Ovary (tissue), 9 donors: ENCODE measurements around the gene NR1D1. TPM values are rescaled to one million over a fixed set of nuclear protein-coding genes. Genes with fewer than 3 reads are reported as not detected.

Experiments used
- DNase-seq, 5 donors: peaks; one replicate each; pipeline ENCODE4 v3.0.0-alpha.2; 2019 to 2020
- H3K27ac ChIP-seq, 2 donors: fragments of 200-600 bp; one replicate each; pipeline versions ENCODE4 v1.5.1 to v1.8.0; 2019 to 2022
- H3K27me3 ChIP-seq: fragments of 200-600 bp; one replicate; pipeline ENCODE4 v1.8.0; 2022
- H3K36me3 ChIP-seq: fragments of 200-600 bp; sonication (generic); one replicate; pipeline ENCODE4 v1.5.1; 2019
- H3K4me1 ChIP-seq: one replicate; pipeline ENCODE4 v1.8.1; 2013; ENCODE audit warnings: mild to moderate bottlenecking, moderate library complexity; ENCODE audit not compliant: insufficient read depth
- H3K4me3 ChIP-seq: fragments of 200-600 bp; sonication (generic); one replicate; pipeline ENCODE4 v1.5.1; 2017
- H3K9me3 ChIP-seq, 2 donors: fragments of 200-600 bp in 1 of 2; sonication (generic) in 1 of 2; one replicate each; pipeline versions ENCODE4 v1.5.1 to v1.8.1; 2013 to 2019; ENCODE audit warnings: mild to moderate bottlenecking in 1 of 2, moderate library complexity in 1 of 2
- EP300 ChIP-seq: sonication (generic); formaldehyde crosslinking; IDR thresholded peaks from one replicate; pipeline ENCODE4 v1.6.1; 2017; ENCODE audit warnings: antibody characterized with exemption
- POLR2A ChIP-seq: fragments of 450-650 bp; IDR thresholded peaks from one replicate; pipeline ENCODE4 v1.6.1; 2017; ENCODE audit warnings: antibody characterized with exemption, mild to moderate bottlenecking, moderate library complexity
- WGBS, 3 donors: extraction: QIAGEN DNeasy Blood & Tissue Kit in 1 of 3; methylation state at CpG; one replicate each; pipeline versions ENCODE4 v1.1.5 to v1.1.7; 2013 to 2017; 5-methylcytosine and 5-hydroxymethylcytosine counted together
- intact Hi-C, 4 donors: fragments of 100-400 bp; cut with DNase I; formaldehyde crosslinking; loops; one replicate each; pipeline versions ENCODE4 v1.11.0 to v1.15.1; 2022 to 2023
- polyA plus RNA-seq, 2 donors: library from polyadenylated mRNA; stranded (reverse); fragments of 200-250 nt in 1 of 2; fragments of 350-450 nt in 1 of 2; fragmentation: Illumina TruSeq in 1 of 2; extraction: RNeasy Lipid Tissue Mini Kit (QIAGEN cat#74804) in 1 of 2; gene quantifications; one replicate each; pipeline ENCODE4 v1.2.3, GENCODE V29; 2013 to 2014
- total RNA-seq, 7 donors: library from RNA; depleted of rRNA in 2 of 7; stranded (reverse); fragments of >200 nt in 2 of 7; fragmentation: NEBNext Ultra II Directional in 3 of 7; extraction: Animal tissue kit (Norgen Biotek cat#: 25700) in 3 of 7; gene quantifications; one replicate each; pipeline versions ENCODE4 v1.1.0 to v1.2.4, GENCODE V29; 2016 to 2023
- TF ChIP-seq, protein P1 (sequence below), 3 donors: fragments of 450-650 bp in 2 of 3; fragments of 200-600 bp in 1 of 3; IDR thresholded peaks; one replicate each; pipeline versions ENCODE4 v1.5.1 to v1.8.0; 2016 to 2022; ENCODE audit warnings: antibody characterized with exemption in 3 of 3, mild to moderate bottlenecking in 1 of 3
- donor health status: DM: no; HTN: no; CAD: no; lungs with moderate emphysema.
- donor health status: DM: no; HTN: no; CAD: no.
- donor health status: Bipolar disorder and iron deficiency.
- donor health status: DM: yes; HTN: yes; CAD: no.
- donor health status: DM: no; HTN: no; CAD: no.
- donor health status: DM: yes; HTN: yes; CAD: no.

NR1D1 gene
- total and polyA plus RNA-seq, 9 donors = 10.7 to 73.8 (median 23.7) TPM

DNA sequence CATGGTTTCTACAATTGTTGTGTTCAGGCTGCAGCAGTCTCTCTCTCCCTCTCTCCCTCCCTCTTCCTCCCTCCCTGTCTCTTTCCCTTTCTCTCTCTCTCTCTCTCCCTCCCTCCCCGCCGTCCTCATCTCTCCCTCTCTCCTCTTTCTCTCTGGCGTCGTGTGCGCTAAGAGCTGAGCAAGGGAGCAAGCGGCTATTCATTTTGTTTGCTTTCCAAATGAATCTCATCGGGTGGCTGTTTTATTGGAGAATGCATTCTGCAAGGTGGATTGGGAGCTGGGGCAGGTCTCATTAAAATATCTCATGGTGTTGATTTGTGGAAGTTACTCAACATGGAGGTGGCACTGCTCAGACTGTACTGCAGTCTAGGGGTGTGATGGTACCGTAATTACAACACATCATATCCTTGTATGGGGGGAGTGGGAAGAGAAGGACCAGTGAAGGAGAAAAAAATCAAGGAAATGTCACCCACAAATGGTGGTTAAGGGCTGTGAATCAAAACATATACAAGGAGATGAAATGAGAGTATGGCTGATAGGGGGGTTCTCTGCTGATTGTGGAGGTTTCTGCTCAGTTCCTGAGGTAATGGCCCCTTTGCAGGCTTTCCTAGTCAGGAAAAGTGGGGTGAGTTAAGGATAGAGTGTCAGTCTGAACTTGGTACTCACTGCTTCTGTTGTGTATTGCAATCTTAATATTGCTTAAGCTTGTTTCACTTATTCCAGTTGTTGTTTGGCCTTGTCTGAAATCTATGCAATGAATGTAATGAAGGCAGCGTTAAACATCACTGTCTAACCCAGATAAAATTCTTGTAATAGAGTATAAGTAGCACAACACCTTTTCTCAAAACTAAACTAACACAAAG lies 24.1 kb upstream of the NR1D1 start:
- Histone ChIP-seq H3K4me3 (peak overlapping the region; percentile 100), H3K9me3 (no peaks in the 10 kb centered on the region)

DNA sequence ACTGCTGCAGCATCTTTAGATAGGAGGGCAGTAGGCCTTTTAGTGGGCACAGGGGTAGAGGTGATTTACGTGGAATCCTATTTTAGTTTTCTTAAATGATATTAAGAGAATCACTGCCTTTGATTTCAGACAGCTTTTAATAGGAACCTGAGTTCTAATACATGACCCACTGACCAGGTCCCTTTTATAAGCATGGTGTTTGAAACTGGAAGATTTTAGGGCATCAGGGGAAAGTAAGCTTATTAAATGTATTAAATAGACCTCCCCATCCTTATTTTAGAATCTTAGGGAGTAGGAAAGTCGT lies 23.4 kb upstream of the NR1D1 start:
- no peaks in the 10 kb centered on the region for H3K36me3 ChIP-seq
- no peaks in the 10 kb centered on the region for H3K27me3 ChIP-seq
- intact Hi-C loops = no loop called here
- H3K4me3 ChIP-seq = peak overlapping the region; percentile 100
- DNase-seq = no peak
- H3K9me3 ChIP-seq = no peaks in the 10 kb centered on the region
- H3K4me1 ChIP-seq = peaks cover 4% of the 10 kb centered on the region
- WGBS, 3 donors = 0 to 1% (median 0%) methylated on average over 2 of the region's 2 CpGs
- TF ChIP-seq, protein P1, sequence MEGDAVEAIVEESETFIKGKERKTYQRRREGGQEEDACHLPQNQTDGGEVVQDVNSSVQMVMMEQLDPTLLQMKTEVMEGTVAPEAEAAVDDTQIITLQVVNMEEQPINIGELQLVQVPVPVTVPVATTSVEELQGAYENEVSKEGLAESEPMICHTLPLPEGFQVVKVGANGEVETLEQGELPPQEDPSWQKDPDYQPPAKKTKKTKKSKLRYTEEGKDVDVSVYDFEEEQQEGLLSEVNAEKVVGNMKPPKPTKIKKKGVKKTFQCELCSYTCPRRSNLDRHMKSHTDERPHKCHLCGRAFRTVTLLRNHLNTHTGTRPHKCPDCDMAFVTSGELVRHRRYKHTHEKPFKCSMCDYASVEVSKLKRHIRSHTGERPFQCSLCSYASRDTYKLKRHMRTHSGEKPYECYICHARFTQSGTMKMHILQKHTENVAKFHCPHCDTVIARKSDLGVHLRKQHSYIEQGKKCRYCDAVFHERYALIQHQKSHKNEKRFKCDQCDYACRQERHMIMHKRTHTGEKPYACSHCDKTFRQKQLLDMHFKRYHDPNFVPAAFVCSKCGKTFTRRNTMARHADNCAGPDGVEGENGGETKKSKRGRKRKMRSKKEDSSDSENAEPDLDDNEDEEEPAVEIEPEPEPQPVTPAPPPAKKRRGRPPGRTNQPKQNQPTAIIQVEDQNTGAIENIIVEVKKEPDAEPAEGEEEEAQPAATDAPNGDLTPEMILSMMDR (IDR thresholded peaks at IDR 0.05) = no peak
- no peak for TF ChIP-seq EP300
- no peak for TF ChIP-seq POLR2A
- peak overlapping the region in 1 of 2 donors; percentile 29 for H3K27ac ChIP-seq

More for the DNA sequence above, 24.1 kb upstream of the NR1D1 start:
- intact Hi-C loops = no loop called here
- no peaks in the 10 kb centered on the region for H3K27me3 ChIP-seq
- H3K4me1 ChIP-seq = peaks cover 4% of the 10 kb centered on the region
- H3K27ac ChIP-seq = peak overlapping the region in 1 of 2 donors; percentile 5
- TF ChIP-seq, protein P1 (IDR thresholded peaks at IDR 0.05) = no peak
- TF ChIP-seq POLR2A (no peak), EP300 (no peak)
- WGBS, 3 donors = 1 to 2% (median 1%) methylated on average over 9 of the region's 9 CpGs
- H3K36me3 ChIP-seq = no peaks in the 10 kb centered on the region
- DNase-seq = no peak

DNA sequence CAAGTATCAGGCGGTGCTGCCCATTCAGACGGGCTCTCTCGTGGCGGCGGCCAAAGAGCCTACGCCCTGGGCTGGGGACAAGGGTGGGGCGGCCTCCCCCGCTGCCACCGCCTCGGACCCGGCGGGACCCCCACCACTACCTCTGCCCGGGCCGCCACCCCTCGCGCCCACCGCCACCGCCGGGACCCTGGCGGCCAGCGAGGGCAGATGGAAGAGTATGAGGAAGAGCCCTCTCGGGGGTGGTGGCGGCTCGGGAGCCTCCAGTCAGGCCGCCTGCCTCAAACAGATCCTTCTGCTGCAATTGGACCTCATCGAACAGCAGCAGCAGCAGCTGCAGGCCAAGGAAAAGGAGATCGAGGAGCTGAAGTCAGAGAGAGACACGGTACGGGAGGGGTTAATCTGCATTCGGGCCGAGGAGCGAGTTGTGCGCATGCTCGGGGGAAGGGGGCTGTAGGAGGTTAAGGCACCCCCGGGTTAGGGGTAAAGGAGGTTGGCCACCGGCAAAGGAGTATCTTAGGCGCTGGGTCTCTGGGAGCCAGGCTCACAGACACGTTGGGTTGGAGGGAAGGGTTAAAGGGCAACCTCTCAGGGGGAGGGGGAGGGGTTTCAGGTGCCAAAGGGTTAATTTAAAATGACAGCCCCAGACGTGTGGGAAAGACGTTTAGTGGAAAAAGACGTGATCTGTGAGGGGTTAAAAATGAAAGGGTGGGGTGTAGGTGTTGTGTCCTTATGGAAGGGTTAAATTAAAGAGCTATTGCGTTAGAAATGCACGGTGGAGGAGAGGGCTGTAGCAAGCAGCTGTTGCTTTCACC lies 22.8 kb upstream of the NR1D1 start:
- H3K27me3 ChIP-seq = no peaks in the 10 kb centered on the region
- no peaks in the 10 kb centered on the region for H3K9me3 ChIP-seq
- peaks cover 4% of the 10 kb centered on the region for H3K4me1 ChIP-seq
- peak overlapping the region; percentile 95 to 98 for H3K27ac ChIP-seq
- H3K4me3 ChIP-seq = peak overlapping the region; percentile 100
- 0 to 1% (median 1%) methylated on average over 32 to 43 of the region's 43 CpGs for WGBS, 3 donors
- intact Hi-C loops = no loop called here
- TF ChIP-seq, protein P1 (IDR thresholded peaks at IDR 0.05) = no peak
- no peak for TF ChIP-seq EP300
- no peak for TF ChIP-seq POLR2A
- H3K36me3 ChIP-seq = no peaks in the 10 kb centered on the region
- DNase-seq = peak; percentile 56 to 74 (median 68)

DNA sequence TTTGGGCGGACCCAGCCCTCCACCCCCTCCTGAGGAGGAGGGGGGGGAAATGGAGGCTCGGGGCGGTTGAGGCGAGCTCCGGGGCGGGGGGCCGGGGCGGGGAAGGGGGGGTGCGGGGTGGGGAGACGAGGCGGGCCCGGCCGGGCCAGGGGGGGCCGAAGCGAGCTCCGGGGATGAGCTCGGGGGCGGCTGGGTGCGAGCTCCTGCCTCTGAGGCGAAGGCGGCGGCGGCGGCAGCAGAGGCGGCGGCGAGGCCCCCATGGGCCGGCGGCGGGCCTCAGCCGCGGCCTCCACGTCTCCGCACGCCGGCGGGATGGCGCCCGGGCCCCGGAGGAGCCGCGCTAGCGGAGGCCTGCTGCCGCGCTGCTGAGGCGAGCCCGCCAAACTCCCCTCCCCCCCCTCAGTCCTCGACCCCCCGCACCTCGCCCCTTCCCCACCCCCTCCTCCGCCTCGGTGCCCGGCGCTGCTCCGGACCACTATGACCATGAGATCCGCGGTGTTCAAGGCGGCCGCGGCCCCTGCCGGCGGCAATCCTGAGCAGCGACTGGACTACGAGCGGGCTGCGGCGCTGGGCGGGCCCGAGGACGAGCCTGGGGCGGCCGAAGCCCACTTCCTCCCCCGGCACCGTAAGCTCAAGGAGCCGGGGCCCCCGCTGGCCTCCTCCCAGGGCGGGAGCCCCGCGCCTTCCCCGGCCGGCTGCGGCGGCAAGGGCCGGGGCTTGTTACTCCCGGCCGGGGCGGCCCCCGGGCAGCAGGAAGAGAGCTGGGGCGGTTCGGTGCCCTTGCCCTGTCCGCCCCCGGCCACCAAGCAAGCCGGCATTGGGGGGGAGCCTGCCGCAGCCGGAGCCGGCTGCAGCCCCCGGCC lies 22.0 kb upstream of the NR1D1 start:
- H3K27ac ChIP-seq = peak overlapping the region; percentile 95 to 98
- intact Hi-C loops = no loop called here
- TF ChIP-seq, protein P1 (IDR thresholded peaks at IDR 0.05) = peak in 2 of 3 donors; percentile 3 to 21
- TF ChIP-seq POLR2A (no peak), EP300 (no peak)
- WGBS, 3 donors = 0 to 1% (median 1%) methylated on average over 44 to 94 of the region's 97 CpGs
- peaks cover 4% of the 10 kb centered on the region for H3K4me1 ChIP-seq
- H3K9me3 ChIP-seq = no peaks in the 10 kb centered on the region
- no peaks in the 10 kb centered on the region for H3K36me3 ChIP-seq
- peak overlapping the region; percentile 100 for H3K4me3 ChIP-seq
- no peaks in the 10 kb centered on the region for H3K27me3 ChIP-seq
- DNase-seq = peak; percentile 54 to 77 (median 72)
